Sigmoid colon (tissue), 4 donors: ENCODE measurements around the gene CWC27.

Experiments
- CTCF ChIP-seq, 4 experiments: fragments of 450-650 bp in 3 of 4; fragments of 200-600 bp in 1 of 4; IDR thresholded peaks; one replicate each; pipeline ENCODE4 v1.5.1; 2016 to 2019; ENCODE audit warnings: antibody characterized with exemption in 4 of 4, mild to moderate bottlenecking in 3 of 4, moderate library complexity in 2 of 4
- EP300 ChIP-seq, 4 donors: sonication (generic); formaldehyde crosslinking; IDR thresholded peaks; one replicate each; pipeline ENCODE4 v1.6.1; 2017; ENCODE audit warnings: antibody characterized with exemption in 4 of 4
- POLR2A ChIP-seq, 2 donors: fragments of 450-650 bp; IDR thresholded peaks; one replicate each; pipeline ENCODE4 v1.6.1; 2016; ENCODE audit warnings: antibody characterized with exemption in 2 of 2, mild to moderate bottlenecking in 2 of 2, moderate library complexity in 2 of 2

- TF ChIP-seq POLR2A (IDR thresholded peaks at IDR 0.05) (no peak), CTCF (IDR thresholded peaks at IDR 0.05) (no peak), EP300 (IDR thresholded peaks at IDR 0.05) (no peak)
Measured at GRCh38 chr5:64796301-64796700, 27.6 kb downstream of the CWC27 start.
